H1 (cell line): Measurements from ENCODE around the gene ZC3H18. TPM values are rescaled to one million over a fixed set of nuclear protein-coding genes. Genes with fewer than 3 reads are reported as not detected.

Experiments used
- CBX8 ChIP-seq: fragments of 300-800, 300-1000 bp; sonication (generic); IDR thresholded peaks from 2 replicates; pipeline ENCODE4 v1.7.1; 2016; ENCODE audit warnings: low read depth, low read length, borderline replicate concordance
- CHD2 ChIP-seq: IDR thresholded peaks from 2 replicates; pipeline ENCODE4 v1.6.1; 2012; ENCODE audit warnings: low read length, improper control_type of control experiment
- RFX5 ChIP-seq: IDR thresholded peaks from 2 replicates; pipeline ENCODE4 v1.6.1; 2011; ENCODE audit warnings: low read depth, low read length, improper control_type of control experiment, borderline replicate concordance
- SP1 ChIP-seq: IDR thresholded peaks from 2 replicates; pipeline ENCODE4 v1.6.1; 2011; ENCODE audit warnings: low read depth, low read length
- polyA plus RNA-seq, 7 experiments: library from polyadenylated mRNA; depleted of rRNA in 3 of 7; stranded (reverse) in 5 of 7; unstranded in 2 of 7; fragments of >200 nt in 5 of 7; fragments of 200-250 nt in 2 of 7; gene quantifications; 1 replicate in 5 of 7; 2 replicates in 1 of 7; 4 replicates in 1 of 7; pipeline versions ENCODE4 v1.2.1 to v1.2.3, GENCODE V29; 2011 to 2013; ENCODE audit warnings: missing spikeins in 2 of 7, mixed read lengths in 2 of 7
- total RNA-seq: library from RNA; stranded (reverse); fragmentation: NEBNext Ultra II Directional; extraction: Animal tissue kit (Norgen Biotek cat#: 25700); gene quantifications from 2 replicates; pipeline ENCODE4 v1.2.1, GENCODE V29; 2021

The ZC3H18 gene
- total and polyA plus RNA-seq, 2 of the 8 experiments (the other 6 are each of a cell fraction or from before 2014, with no cell fraction given) = 12.1 to 73.2 TPM

GRCh38 chr16:88659160-88659559 lies 89.0 kb downstream of the ZC3H18 start (continued):
- TF ChIP-seq RFX5 = no peak
- TF ChIP-seq SP1 = no peak
- TF ChIP-seq CHD2 = no peak
- TF ChIP-seq CBX8 = no peak
